Kidney epithelial cell (primary cell): ENCODE data around the gene PTPRR. TPM values are rescaled to one million over a fixed set of nuclear protein-coding genes. Genes with fewer than 3 reads are reported as not detected.

Experiments used
- DNase-seq: peaks from one replicate; pipeline ENCODE4 v3.0.0-alpha.2; 2010; ENCODE audit warnings: low read depth
- H3K27me3 ChIP-seq: 2 replicates; pipeline ENCODE4 v1.6.0; 2011; ENCODE audit warnings: low read length; ENCODE audit not compliant: control insufficient read depth, insufficient read depth
- H3K36me3 ChIP-seq: 2 replicates; pipeline ENCODE4 v1.5.1; 2011; ENCODE audit warnings: low read length; ENCODE audit not compliant: control insufficient read depth, insufficient read depth
- H3K4me3 ChIP-seq: 2 replicates; pipeline ENCODE4 v1.5.1; 2011; ENCODE audit warnings: low read depth, mild to moderate bottlenecking, control low read depth, low read length
- CTCF ChIP-seq: IDR thresholded peaks from 2 replicates; pipeline ENCODE4 v1.5.1; 2011; ENCODE audit warnings: mild to moderate bottlenecking, moderate library complexity, low read length, control low read depth, inconsistent platforms; ENCODE audit not compliant: insufficient read depth, poor library complexity, severe bottlenecking
- total RNA-seq: library from RNA; depleted of rRNA; stranded (reverse); fragments of >200 nt; gene quantifications from 2 replicates; pipeline ENCODE4 v1.2.3, GENCODE V29; 2015

PTPRR gene
- total RNA-seq, 1 donor from 2014 or later = 2.3 TPM

GRCh38 chr12:70843363-70843762, 77.2 kb downstream of the PTPRR start:
- Histone ChIP-seq H3K36me3 (no peaks in the 10 kb centered on the region), H3K4me3 (no peak overlapping the region), H3K27me3 (no peaks in the 10 kb centered on the region)
- no peak for DNase-seq
- TF ChIP-seq CTCF = no peak

- no peak for TF ChIP-seq CTCF
- Histone ChIP-seq H3K27me3 (no peaks in the 10 kb centered on the region), H3K4me3 (no peak overlapping the region), H3K36me3 (no peaks in the 10 kb centered on the region)
- DNase-seq = no peak
Observed at GRCh38 chr12:70842942-70843341, 77.6 kb downstream of the PTPRR start.

- TF ChIP-seq CTCF = no peak
- DNase-seq = no peak
- Histone ChIP-seq H3K27me3 (no peaks in the 10 kb centered on the region), H3K36me3 (no peaks in the 10 kb centered on the region), H3K4me3 (no peak overlapping the region)
Observed at GRCh38 chr12:70842136-70842535, 78.4 kb downstream of the PTPRR start.

- Histone ChIP-seq H3K36me3 (no peaks in the 10 kb centered on the region), H3K4me3 (no peak overlapping the region), H3K27me3 (no peaks in the 10 kb centered on the region)
- DNase-seq = no peak
- TF ChIP-seq CTCF = no peak
Observed at GRCh38 chr12:70840656-70841350, 79.7 kb downstream of the PTPRR start.

- TF ChIP-seq CTCF = peak; percentile 6
- DNase-seq = no peak
- H3K36me3 ChIP-seq = no peaks in the 10 kb centered on the region
- H3K27me3 ChIP-seq = no peaks in the 10 kb centered on the region
- H3K4me3 ChIP-seq = no peak overlapping the region
Observed at GRCh38 chr12:70839544-70839943, 81.0 kb downstream of the PTPRR start.

- Histone ChIP-seq H3K27me3 (no peaks in the 10 kb centered on the region), H3K36me3 (no peaks in the 10 kb centered on the region), H3K4me3 (no peak overlapping the region)
- DNase-seq = no peak
- no peak for TF ChIP-seq CTCF
Observed at GRCh38 chr12:70838127-70838526, 82.4 kb downstream of the PTPRR start.
